HUES6 (cell line): ENCODE measurements around the gene FCER2.

Experiments
- H3K27ac ChIP-seq: 2 replicates; pipeline ENCODE4 v1.7.0; 2013; ENCODE audit warnings: low read depth, mild to moderate bottlenecking, low read length, inconsistent platforms
- H3K27me3 ChIP-seq: 2 replicates; pipeline ENCODE4 v1.6.1; 2013; ENCODE audit warnings: low read length; ENCODE audit not compliant: control insufficient read depth, insufficient read depth
- H3K36me3 ChIP-seq: 2 replicates; pipeline ENCODE4 v1.6.1; 2013; ENCODE audit warnings: low read length; ENCODE audit not compliant: control insufficient read depth, insufficient read depth
- H3K4me1 ChIP-seq: 2 replicates; pipeline ENCODE4 v1.6.1; 2013; ENCODE audit warnings: low read length; ENCODE audit not compliant: control insufficient read depth, insufficient read depth
- H3K4me3 ChIP-seq: 2 replicates; pipeline ENCODE4 v1.5.1; 2013; ENCODE audit warnings: low read depth, low read length
- H3K9ac ChIP-seq: one replicate; pipeline ENCODE4 v1.6.1; 2013; ENCODE audit warnings: mild to moderate bottlenecking, low read length
- H3K9me3 ChIP-seq: 2 replicates; pipeline ENCODE4 v1.6.1; 2013; ENCODE audit warnings: low read depth, low read length; ENCODE audit not compliant: control insufficient read depth, insufficient read depth

The FCER2 gene

DNA sequence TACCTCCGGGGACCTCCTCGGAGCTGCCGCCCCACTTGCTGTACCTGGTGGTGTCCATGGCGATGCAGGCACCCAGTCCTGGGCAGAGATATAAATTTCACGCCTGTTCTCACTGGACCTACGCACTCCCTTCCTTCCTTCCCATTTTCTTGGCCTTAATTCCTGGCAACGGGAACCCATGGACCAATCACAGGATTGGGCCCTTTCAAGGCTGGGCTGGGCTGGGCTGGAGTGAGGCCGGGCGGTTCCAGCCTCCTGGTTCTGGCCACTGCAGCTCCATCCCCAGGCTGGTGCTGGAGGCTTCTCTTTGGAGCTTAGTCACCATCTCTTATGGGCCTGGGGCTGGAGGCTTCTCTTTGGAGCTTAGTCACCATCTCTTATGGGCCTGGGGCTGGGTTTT, 30.1 kb upstream of the FCER2 start, which contains the start of gene CLEC4G:
Gene CLEC4G (minus strand): TSS at position 66 of the 400 bp plus-strand sequence. CDS start 8 bp downstream, at position 58.
- Histone ChIP-seq H3K9ac (no peak within 1 kb of the TSS), H3K27ac (no peak within 1 kb of the TSS), H3K4me1 (peaks cover 9% of the 10 kb centered on the region; the same call in 1 of the 2 replicates), H3K4me3 (no peak within 1 kb of the TSS), H3K36me3 (no peaks in the 10 kb centered on the region), H3K27me3 (peaks cover 92% of the 10 kb centered on the region), H3K9me3 (no peaks in the 10 kb centered on the region)

DNA sequence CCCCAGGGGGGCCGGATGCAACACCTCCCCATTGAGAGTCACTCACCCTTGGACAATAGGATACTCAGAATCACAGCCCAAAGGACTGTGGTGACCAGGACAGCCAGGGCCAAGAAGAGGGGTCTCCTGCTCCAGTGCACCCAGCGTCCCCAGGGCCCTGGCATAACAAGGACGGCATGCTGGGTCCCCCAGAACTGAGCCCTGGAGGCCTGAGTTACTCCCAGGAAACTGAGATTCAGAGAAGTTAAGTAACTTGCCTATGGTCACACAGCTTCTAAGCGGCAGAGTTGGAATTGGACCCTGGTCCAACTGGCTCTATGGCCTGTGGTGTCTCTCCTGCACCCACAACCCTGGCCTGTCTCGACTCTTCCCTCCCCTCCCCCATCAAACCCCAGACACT, 29.7 kb upstream of the FCER2 start:
- H3K4me1 ChIP-seq: peaks cover 9% of the 10 kb centered on the region; the same call in 1 of the 2 replicates
- peaks cover 92% of the 10 kb centered on the region for H3K27me3 ChIP-seq
- H3K27ac ChIP-seq: no peak overlapping the region
- H3K36me3 ChIP-seq: no peaks in the 10 kb centered on the region
- no peak overlapping the region for H3K4me3 ChIP-seq
- H3K9ac ChIP-seq: no peak overlapping the region
- no peaks in the 10 kb centered on the region for H3K9me3 ChIP-seq

DNA sequence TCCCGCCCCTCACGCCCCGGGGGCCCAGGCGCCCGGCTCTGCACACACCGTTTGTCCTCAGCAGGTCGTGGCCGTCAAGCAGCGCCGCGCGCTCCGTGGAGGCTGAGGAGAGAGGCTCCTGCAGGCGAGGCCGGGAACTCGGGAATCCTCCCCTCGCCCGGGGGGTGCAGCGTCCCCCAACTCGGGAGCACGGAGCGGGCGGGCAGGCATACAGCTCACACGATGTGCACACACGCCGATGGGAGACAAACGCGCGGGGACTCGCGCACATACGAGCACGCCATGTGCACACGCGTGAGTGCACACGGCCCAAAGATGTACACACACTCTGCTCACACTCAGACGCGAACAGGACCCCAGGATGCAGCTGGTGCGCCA, 29.3 kb upstream of the FCER2 start:
- no peak overlapping the region for H3K27ac ChIP-seq
- peaks cover 9% of the 10 kb centered on the region; the same call in 1 of the 2 replicates for H3K4me1 ChIP-seq
- H3K36me3 ChIP-seq: no peaks in the 10 kb centered on the region
- H3K9ac ChIP-seq: no peak overlapping the region
- peaks cover 96% of the 10 kb centered on the region for H3K27me3 ChIP-seq
- no peak overlapping the region for H3K4me3 ChIP-seq
- H3K9me3 ChIP-seq: no peaks in the 10 kb centered on the region

DNA sequence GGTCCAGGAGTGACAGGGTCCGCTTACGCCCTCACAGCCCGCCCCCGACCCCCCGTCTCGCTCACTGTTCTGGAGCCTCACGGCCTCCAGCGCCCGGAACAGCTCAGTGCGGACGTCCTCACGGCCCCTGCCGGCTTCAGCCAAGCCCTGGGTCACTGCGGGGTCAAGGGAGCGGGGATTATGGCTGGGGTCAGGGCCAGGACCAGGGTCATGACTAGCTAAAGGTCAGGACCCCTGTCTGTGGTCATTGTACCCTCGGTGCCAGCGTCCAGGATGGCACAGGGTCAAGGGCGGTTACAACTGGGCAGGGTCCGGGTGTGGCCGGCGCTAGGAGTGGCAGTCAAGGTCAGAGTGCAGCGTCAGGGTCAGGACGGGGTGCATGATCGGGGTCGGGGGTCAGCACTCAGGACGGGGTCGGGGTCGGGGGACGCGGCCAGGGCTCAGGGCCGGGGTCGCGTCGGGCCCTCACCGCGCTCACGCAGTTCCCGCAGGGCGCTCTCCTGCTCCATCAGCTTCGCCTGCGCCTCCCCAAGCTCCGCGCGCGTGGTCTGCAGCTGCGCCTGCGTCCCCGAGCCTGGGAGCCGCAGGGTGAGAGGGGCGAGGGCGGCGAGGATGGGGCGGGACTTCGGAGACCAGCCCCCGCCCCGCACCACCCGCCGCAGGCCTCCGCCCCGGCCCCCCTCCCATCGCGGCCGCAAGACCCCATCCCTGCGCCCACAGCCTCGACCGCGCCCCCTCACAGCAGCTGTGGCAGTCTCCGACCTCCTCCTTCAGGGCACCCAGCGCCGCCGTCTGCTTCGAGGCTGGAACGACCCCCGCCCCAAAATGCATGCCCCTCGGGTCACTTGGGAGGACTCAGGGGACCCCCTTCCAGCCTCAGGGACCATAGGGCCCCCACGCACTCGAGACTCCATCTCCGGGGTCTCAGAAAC, 28.6 kb upstream of the FCER2 start:
- no peaks in the 10 kb centered on the region for H3K36me3 ChIP-seq
- no peak overlapping the region for H3K27ac ChIP-seq
- H3K9me3 ChIP-seq: no peaks in the 10 kb centered on the region
- H3K4me1 ChIP-seq: peaks cover 9% of the 10 kb centered on the region; the same call in 1 of the 2 replicates
- peak overlapping the region; percentile 58 for H3K4me3 ChIP-seq
- no peak overlapping the region for H3K9ac ChIP-seq
- peaks cover 95% of the 10 kb centered on the region for H3K27me3 ChIP-seq

DNA sequence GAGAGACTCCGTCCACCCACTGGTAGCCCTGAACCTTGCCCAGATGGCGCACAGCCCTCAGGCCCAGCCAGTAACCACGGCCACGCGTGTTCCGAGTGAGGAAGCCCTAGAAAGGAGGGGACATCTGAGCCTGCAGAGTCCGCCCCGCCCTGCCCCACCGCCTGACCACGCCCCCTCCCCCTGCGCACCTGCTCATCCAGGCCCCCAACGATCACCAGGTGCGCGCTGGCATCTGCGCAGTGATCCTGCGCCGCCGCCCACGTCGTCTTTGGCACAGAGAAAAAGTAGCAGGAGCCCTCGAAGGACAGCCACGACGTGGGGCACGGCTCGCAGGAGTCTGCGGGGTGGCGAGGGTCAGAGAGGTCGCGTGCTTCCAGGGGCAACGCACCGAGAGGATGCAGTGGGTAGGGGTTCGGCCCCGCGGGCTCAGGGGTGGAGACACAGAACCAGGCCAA, 27.9 kb upstream of the FCER2 start:
- H3K9ac ChIP-seq: no peak overlapping the region

DNA sequence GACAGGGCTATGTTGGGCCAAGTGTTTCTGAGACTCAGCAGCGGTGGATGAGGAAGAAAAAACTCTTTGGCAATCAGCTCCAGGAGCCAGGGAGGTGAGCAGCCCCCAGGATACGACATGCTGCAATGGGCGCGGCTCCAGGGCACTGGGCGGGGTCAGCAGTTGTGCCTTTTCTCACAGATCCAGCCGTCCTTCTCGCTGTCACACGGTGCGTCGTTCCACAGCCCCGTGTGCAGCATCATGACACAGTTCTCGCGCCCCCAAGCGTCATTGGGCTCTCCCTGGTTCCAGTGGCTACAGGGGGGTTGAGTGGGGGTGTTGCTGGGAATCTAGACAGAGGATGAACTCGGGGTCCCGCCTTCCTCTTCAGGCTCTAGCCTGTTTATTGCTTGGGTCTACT, 27.3 kb upstream of the FCER2 start:
- no peaks in the 10 kb centered on the region for H3K36me3 ChIP-seq
- no peaks in the 10 kb centered on the region for H3K9me3 ChIP-seq
- peak overlapping the region; percentile 58 for H3K4me3 ChIP-seq
- peaks cover 9% of the 10 kb centered on the region; the same call in 1 of the 2 replicates for H3K4me1 ChIP-seq
- no peak overlapping the region for H3K9ac ChIP-seq
- peaks cover 87% of the 10 kb centered on the region for H3K27me3 ChIP-seq
- H3K27ac ChIP-seq: no peak overlapping the region

More for the DNA sequence above, 27.9 kb upstream of the FCER2 start:
- Histone ChIP-seq H3K9me3 (no peaks in the 10 kb centered on the region), H3K4me1 (peaks cover 9% of the 10 kb centered on the region; the same call in 1 of the 2 replicates), H3K36me3 (no peaks in the 10 kb centered on the region), H3K4me3 (peak overlapping the region; percentile 58), H3K27me3 (peaks cover 92% of the 10 kb centered on the region), H3K27ac (no peak overlapping the region)

DNA sequence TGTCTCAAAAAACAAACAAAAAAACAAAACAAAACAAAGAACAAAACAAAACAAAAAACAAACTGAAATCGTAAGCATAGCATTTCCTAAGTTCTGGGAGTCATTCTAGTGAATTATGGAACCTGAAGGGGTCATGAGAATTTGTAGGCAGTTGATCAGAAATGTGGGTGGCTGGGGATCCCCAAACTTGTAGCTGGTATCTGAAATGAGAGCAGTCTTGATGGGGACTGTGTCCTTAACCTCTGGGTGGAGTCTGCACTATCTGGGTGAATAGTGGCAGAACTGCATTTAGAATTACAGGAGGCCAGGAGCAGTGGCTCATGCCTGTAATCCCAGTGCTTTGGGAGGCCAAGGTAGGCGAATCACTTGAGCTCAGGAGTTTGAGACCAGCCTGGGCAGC, 23.9 kb upstream of the FCER2 start:
- peaks cover 70% of the 10 kb centered on the region for H3K27me3 ChIP-seq

DNA sequence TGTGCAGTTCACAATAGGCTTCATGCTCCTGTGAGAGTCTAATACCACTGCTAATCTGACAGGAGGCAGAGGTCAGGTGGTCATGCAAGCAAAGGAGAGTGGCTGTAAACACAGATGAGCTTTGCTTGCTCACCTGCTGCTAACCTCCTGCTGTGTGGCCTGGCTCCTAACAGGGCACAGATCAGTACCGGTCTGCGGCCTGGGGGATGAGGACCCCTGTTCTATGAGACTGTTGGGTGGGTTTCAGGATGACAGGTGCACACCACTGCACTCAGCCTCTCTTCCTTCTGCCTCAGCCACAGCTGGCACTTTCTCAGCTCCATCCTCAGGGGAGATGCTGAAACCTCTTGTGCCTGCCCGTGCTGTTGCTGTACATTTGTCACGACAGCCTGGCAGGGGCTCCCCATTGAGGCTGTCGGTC, 20.3 kb upstream of the FCER2 start:
- peaks cover 42% of the 10 kb centered on the region; the same call in 1 of the 2 replicates for H3K27me3 ChIP-seq
- no peaks in the 10 kb centered on the region for H3K36me3 ChIP-seq
- H3K4me3 ChIP-seq: no peak overlapping the region
- no peaks in the 10 kb centered on the region for H3K4me1 ChIP-seq
- no peaks in the 10 kb centered on the region for H3K9me3 ChIP-seq
- no peak overlapping the region for H3K9ac ChIP-seq
- no peak overlapping the region for H3K27ac ChIP-seq

More for the DNA sequence above, 23.9 kb upstream of the FCER2 start:
- Histone ChIP-seq H3K27ac (no peak overlapping the region), H3K4me3 (no peak overlapping the region), H3K36me3 (no peaks in the 10 kb centered on the region), H3K4me1 (peaks cover 9% of the 10 kb centered on the region; the same call in 1 of the 2 replicates), H3K9ac (no peak overlapping the region), H3K9me3 (no peaks in the 10 kb centered on the region)

DNA sequence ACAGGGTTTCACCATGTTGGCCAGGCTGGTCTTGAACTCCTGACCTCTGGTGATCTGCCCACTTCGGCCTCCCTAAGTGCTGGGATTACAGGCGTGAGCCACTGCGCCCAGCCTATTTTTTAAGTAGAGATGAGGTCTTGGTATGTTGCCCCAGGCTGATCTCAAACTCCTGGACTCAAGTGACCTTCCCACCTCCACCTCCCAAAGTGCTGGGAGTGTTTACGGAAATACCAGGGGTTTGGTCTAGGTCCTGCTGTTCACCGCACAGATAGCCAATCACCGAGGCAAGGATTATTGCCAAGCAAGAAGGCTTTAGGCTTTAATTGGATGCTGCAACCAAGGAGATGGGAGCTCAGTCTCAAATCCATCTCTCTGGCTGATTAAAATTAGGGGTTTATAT, 18.4 kb upstream of the FCER2 start:
- Histone ChIP-seq H3K4me1 (no peaks in the 10 kb centered on the region), H3K27me3 (peaks cover 29% of the 10 kb centered on the region; the same call in 1 of the 2 replicates), H3K36me3 (no peaks in the 10 kb centered on the region), H3K4me3 (no peak overlapping the region), H3K9ac (no peak overlapping the region), H3K9me3 (peaks cover 4% of the 10 kb centered on the region; the same call in 1 of the 2 replicates), H3K27ac (no peak overlapping the region)

DNA sequence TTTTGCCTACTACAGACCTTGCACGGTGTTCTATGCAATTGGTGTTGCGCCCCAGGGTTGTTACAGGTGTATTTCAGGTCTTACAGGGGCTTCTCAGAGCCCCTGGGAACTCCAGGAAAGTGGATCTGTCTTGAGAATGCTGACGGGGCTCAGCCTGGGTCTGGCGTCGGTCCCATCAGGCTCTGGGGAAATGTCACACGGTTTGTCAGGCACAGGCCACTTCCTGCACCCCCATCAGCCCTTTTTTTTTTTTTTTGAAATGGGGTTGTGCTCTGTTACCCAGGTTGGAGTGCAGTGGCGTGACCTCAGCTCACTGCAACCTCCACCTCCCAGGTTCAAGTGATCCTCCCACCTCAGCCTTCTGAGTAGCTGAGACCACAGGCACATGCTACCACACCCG, 16.7 kb upstream of the FCER2 start:
- peaks cover 21% of the 10 kb centered on the region; the same call in 1 of the 2 replicates for H3K27me3 ChIP-seq
- H3K9ac ChIP-seq: no peak overlapping the region
- no peak overlapping the region for H3K4me3 ChIP-seq
- no peaks in the 10 kb centered on the region for H3K4me1 ChIP-seq
- H3K36me3 ChIP-seq: no peaks in the 10 kb centered on the region
- peaks cover 4% of the 10 kb centered on the region; the same call in 1 of the 2 replicates for H3K9me3 ChIP-seq
- no peak overlapping the region for H3K27ac ChIP-seq

DNA sequence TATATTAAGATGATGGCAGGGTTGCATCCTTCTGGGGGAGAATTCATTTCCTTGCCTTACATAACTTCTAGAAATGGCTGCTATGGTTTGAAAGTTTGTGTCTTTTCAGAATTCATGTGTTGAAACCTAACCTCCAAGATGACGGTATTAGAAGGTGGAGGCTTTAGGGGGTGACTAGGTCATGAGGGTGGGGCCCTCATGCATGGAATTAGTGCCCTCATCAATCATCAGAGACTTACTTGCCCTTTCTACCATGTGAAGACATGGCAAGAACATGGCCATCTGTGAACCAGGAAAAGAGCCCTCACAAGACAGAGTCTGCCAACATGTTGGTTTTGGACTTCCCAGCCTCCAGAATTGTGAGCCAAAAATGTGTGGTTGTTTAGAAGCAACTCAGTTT, 14.8 kb upstream of the FCER2 start:
- H3K27me3 ChIP-seq: peaks cover 8% of the 10 kb centered on the region; the same call in 1 of the 2 replicates
- H3K9me3 ChIP-seq: peaks cover 4% of the 10 kb centered on the region; the same call in 1 of the 2 replicates
- H3K9ac ChIP-seq: no peak overlapping the region
- no peaks in the 10 kb centered on the region for H3K4me1 ChIP-seq
- H3K36me3 ChIP-seq: no peaks in the 10 kb centered on the region
- no peak overlapping the region for H3K27ac ChIP-seq
- H3K4me3 ChIP-seq: no peak overlapping the region
